ENCODE data around the gene PANK1. TPM values are rescaled to one million over a fixed set of nuclear protein-coding genes. Genes with fewer than 3 reads are reported as not detected.

The PANK1 gene
- polyA plus RNA-seq, 1 experiment: 4.2 TPM

DNA sequence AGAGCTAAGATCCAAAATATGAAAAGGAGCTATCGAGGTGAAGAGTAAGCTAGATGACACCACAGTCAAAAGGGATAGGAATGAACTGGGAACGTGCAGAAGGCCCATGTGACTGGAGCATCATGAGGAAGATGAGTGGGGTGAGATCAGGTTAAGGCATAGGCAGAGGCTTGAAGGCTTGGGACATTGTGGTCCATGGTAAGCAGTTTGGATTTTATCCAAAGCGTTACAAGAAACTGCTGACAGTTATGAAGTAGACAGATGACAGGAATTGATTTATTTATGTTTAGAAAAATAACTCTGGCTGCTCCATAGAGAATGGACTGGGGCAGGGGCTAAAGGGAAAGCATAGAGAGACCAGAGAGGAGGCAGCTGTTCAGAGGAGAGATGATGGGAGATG is 18.1 kb upstream of the PANK1 start:
- H3K36me3 ChIP-seq (ENCODE audit: control insufficient read depth, insufficient read depth, low read length): no peaks in the 10 kb centered on the region
- ChIA-PET POLR2A (no interaction called here), CTCF (interaction anchor here (0.6 kb wide), 1 partner anchor 68 kb away, joined by 3 read pairs; no protein-coding TSS in a partner anchor)
- DNase-seq (ENCODE audit: low read depth): no peak
- no peaks in the 10 kb centered on the region for H3K27me3 ChIP-seq (ENCODE audit: control insufficient read depth, insufficient read depth, low read length)
- TF ChIP-seq, protein P1, sequence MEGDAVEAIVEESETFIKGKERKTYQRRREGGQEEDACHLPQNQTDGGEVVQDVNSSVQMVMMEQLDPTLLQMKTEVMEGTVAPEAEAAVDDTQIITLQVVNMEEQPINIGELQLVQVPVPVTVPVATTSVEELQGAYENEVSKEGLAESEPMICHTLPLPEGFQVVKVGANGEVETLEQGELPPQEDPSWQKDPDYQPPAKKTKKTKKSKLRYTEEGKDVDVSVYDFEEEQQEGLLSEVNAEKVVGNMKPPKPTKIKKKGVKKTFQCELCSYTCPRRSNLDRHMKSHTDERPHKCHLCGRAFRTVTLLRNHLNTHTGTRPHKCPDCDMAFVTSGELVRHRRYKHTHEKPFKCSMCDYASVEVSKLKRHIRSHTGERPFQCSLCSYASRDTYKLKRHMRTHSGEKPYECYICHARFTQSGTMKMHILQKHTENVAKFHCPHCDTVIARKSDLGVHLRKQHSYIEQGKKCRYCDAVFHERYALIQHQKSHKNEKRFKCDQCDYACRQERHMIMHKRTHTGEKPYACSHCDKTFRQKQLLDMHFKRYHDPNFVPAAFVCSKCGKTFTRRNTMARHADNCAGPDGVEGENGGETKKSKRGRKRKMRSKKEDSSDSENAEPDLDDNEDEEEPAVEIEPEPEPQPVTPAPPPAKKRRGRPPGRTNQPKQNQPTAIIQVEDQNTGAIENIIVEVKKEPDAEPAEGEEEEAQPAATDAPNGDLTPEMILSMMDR (IDR thresholded peaks at IDR 0.05; ENCODE audit: insufficient read depth, low read depth, low read length): no peak
- H3K4me3 ChIP-seq (ENCODE audit: low read depth, low read length): no peak overlapping the region

DNA sequence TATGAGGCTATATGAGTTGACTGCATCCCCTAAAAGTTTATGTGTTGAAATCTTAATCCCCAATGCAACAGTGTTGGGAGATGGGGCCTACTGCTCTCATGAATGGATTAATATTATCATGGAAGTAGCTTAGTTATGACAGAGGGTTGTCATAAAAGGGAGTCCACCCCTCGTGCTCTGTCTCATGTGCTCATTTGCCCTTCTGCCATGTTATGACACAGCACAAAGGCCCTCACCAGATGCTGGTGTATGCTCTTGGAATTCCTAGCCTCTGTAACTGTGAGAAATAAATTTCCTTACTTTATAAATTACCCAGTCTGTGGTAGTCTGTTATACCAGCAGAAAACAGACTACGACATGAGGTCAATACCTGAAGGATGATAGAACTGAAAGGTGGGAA is 17.6 kb upstream of the PANK1 start:
- CTCF ChIA-PET: interaction anchor here (0.6 kb wide), 1 partner anchor 68 kb away, joined by 3 read pairs; no protein-coding TSS in a partner anchor
- no peaks in the 10 kb centered on the region for H3K36me3 ChIP-seq (ENCODE audit: control insufficient read depth, insufficient read depth, low read length)
- no peak overlapping the region for H3K4me3 ChIP-seq (ENCODE audit: low read depth, low read length)
- no peaks in the 10 kb centered on the region for H3K27me3 ChIP-seq (ENCODE audit: control insufficient read depth, insufficient read depth, low read length)
- POLR2A ChIA-PET: no interaction called here
- DNase-seq (ENCODE audit: low read depth): no peak
- TF ChIP-seq, protein P1 (IDR thresholded peaks at IDR 0.05; ENCODE audit: insufficient read depth, low read depth, low read length): no peak

DNA sequence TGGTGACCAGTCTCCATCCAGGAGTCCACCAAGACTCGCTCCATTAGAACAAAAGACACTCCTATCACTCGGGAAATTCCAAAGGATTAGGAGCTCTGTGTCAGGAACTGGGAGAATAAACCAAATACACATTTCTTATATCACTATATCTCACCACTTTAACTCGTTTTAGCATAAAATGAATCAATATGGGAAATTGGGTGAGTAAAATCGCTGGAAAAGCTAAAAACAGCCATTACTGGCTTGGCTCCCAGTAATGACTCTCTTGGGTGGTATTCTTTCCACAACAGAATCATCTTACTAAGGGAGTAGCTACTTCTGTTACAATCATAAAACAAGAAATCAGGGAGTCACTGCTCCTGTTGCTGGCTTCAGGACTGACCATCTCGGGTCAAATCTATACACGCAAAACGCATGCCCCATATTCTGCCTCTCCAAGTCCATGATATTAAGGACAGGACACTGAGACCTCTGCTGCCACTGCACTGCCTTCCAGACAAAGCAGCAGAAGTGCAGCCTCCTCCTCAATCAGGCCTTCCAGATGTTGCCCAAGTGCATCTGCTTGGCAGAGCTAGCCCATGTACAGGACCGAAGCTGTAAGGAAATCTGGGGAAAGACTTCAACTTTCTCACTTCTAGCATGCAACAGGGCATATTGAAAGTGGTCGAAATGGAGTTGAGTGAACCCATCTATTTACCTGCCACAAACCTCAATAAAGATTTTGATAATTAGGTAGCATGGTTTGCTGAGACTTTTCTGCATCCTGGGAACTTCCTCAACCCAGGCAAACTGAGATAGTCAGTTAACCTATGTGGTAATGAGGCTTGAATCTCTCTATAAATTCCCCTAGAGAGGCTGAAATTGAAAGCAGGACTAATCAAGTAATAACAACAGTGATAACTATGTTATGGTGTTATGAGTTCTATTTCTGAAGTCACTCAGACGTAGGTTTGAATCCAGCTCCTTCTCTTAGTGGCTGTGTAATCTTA is 14.4 kb upstream of the PANK1 start:
- ChIA-PET CTCF (interaction anchor here (1.3 to 2.6 kb wide), 2 partner anchors 10 to 16 kb away, joined by 4 to 13 read pairs; no protein-coding TSS in a partner anchor), POLR2A (interaction anchor here (0.5 to 0.6 kb wide), 2 partner anchors 370 to 522 kb away, joined by 3 to 4 read pairs; no protein-coding TSS in a partner anchor)
- Histone ChIP-seq H3K36me3 (ENCODE audit: control insufficient read depth, insufficient read depth, low read length) (no peaks in the 10 kb centered on the region), H3K4me3 (ENCODE audit: low read depth, low read length) (no peak overlapping the region), H3K27me3 (ENCODE audit: control insufficient read depth, insufficient read depth, low read length) (no peaks in the 10 kb centered on the region)
- TF ChIP-seq, protein P1 (IDR thresholded peaks at IDR 0.05; ENCODE audit: insufficient read depth, low read depth, low read length): no peak
- peak; percentile 81 for DNase-seq (ENCODE audit: low read depth)

DNA sequence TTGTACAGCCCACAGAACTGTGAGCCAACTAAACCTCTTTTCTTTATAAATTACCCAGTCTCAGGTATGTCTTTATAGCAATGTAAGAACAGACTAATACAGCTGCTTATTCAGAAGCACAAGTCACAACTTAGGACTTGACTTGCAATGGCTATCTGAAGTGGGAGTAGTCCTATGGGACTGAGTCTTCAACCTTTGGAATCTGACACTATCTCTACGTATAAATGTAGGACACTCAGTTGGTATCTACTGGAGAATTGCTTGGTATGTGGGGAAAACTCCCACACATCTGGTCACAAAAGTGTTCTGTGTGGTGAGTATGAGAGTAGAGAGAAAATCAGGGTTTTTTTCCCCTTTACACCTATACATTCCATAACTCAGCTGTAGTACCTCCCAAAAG is 12.3 kb upstream of the PANK1 start:
- no peak for DNase-seq (ENCODE audit: low read depth)
- Histone ChIP-seq H3K27me3 (ENCODE audit: control insufficient read depth, insufficient read depth, low read length) (no peaks in the 10 kb centered on the region), H3K4me3 (ENCODE audit: low read depth, low read length) (no peak overlapping the region), H3K36me3 (ENCODE audit: control insufficient read depth, insufficient read depth, low read length) (no peaks in the 10 kb centered on the region)
- TF ChIP-seq, protein P1 (IDR thresholded peaks at IDR 0.05; ENCODE audit: insufficient read depth, low read depth, low read length): no peak
- ChIA-PET POLR2A (no interaction called here), CTCF (interaction anchor here (1.0 to 1.1 kb wide), 2 partner anchors 10 kb away, joined by 3 read pairs; no protein-coding TSS in a partner anchor)

DNA sequence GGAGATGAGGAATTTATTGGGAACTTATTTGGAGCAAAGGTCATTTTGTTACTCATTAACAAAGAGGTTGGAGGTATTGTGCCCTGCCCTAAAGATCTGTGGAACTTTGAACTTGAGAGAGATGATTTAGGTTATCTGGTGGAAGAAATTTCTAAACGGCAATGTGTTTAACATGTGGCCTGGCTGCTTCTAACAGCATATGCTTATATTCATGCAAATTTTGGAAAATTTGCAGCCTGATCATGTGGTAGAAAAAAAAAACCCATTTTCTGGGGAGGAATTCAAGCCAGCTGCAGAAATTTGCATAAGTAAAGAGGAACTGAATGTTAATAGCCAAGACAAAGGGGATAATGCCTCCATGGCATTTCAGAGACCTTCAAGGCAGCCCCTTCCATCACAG is 10.7 kb upstream of the PANK1 start:
- TF ChIP-seq, protein P1 (IDR thresholded peaks at IDR 0.05; ENCODE audit: insufficient read depth, low read depth, low read length): no peak
- Histone ChIP-seq H3K27me3 (ENCODE audit: control insufficient read depth, insufficient read depth, low read length) (no peaks in the 10 kb centered on the region), H3K4me3 (ENCODE audit: low read depth, low read length) (no peak overlapping the region), H3K36me3 (ENCODE audit: control insufficient read depth, insufficient read depth, low read length) (no peaks in the 10 kb centered on the region)
- CTCF ChIA-PET: no interaction called here
- DNase-seq (ENCODE audit: low read depth): no peak
- POLR2A ChIA-PET: no interaction called here

Measured in BJ (cell line).